BJ (cell line): ENCODE results near the gene CRIP3. TPM values are rescaled to one million over a fixed set of nuclear protein-coding genes. Genes with fewer than 3 reads are reported as not detected.
"Not testable (repeated sequence)": the region's sequence is repeated elsewhere in the genome, so short reads cannot be mapped to it uniquely, and the experiment has no call there.

Source experiments
- CTCF ChIA-PET: fragments of 350-600 bp; formaldehyde crosslinking; extraction: SDS; loops from one replicate; lab custom pipeline; 2021; ENCODE audit warnings: antibody characterized with exemption, inconsistent platforms; lab: Yijun Ruan, JAX
- POLR2A ChIA-PET: fragments of 300-600 bp; sonication (Branson Sonifier 250); formaldehyde crosslinking; extraction: SDS; loops from one replicate; lab custom pipeline; 2021; ENCODE audit warnings: antibody characterized with exemption; lab: Charles Lee
- DNase-seq: peaks from one replicate; pipeline ENCODE4 v3.0.0-alpha.2; 2011; ENCODE audit warnings: low read depth
- H3K27me3 ChIP-seq: 2 replicates; pipeline ENCODE4 v1.6.0; 2011; ENCODE audit warnings: low read length; ENCODE audit not compliant: control insufficient read depth, insufficient read depth
- H3K36me3 ChIP-seq: 2 replicates; pipeline ENCODE4 v1.5.1; 2011; ENCODE audit warnings: low read length; ENCODE audit not compliant: control insufficient read depth, insufficient read depth
- H3K4me3 ChIP-seq: 2 replicates; pipeline ENCODE4 v1.5.1; 2011; ENCODE audit warnings: low read depth, mild to moderate bottlenecking, control low read depth, low read length
- CTCF ChIP-seq: IDR thresholded peaks from 2 replicates; pipeline ENCODE4 v1.5.1; 2011; ENCODE audit warnings: low read depth, mild to moderate bottlenecking, control low read depth, inconsistent platforms, low read length, moderate library complexity; ENCODE audit not compliant: insufficient read depth
- polyA plus RNA-seq: library from polyadenylated mRNA; depleted of rRNA; stranded (reverse); fragments of >200 nt; gene quantifications from 2 replicates; pipeline ENCODE4 v1.2.3, GENCODE V29; 2011

The CRIP3 gene
- polyA plus RNA-seq, 1 experiment: not detected

DNA sequence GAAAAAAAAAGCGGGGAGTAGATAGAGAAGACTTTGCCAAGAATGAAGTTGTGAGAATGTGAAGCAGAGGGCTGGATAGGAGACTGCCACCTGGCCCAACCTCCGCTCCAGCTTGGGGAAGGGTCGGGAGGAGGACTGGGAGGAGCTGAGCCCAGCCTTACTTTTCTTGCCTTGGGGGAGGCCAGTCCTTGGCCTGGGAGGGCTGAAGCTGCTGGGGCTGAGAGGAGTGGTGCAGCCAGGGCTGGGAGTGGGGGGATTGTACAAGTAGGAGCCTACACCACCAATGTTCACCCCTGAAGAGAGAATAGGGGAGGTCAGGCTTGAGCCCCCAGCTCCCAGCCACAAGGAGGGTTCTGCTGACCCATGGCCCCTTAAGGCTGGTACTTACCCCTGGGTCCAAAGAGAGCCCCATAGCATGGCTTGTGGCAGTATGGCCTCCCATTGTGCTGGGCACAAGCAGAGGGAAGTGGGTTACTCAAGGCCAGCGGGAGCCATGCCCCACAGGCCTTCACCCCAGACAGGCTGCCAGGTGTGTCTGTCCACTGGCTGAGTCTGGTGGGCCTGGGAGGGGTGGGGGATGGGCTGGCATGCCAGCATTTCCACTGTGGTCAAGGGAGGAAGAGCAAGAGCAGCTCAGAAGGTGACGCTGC lies 1.1 kb downstream of the CRIP3 start:
- CTCF ChIA-PET: interaction anchor here (1.5 to 2.0 kb wide), 3 partner anchors 10 to 406 kb away, joined by 3 to 7 read pairs (median 4); partner anchors contain the start of gene SLC22A7
- POLR2A ChIA-PET: no interaction called here
- Histone ChIP-seq H3K27me3 (peaks cover 7% of the 10 kb centered on the region), H3K36me3 (no peaks in the 10 kb centered on the region), H3K4me3 (no peak overlapping the region)
- no peak for TF ChIP-seq CTCF
- no peak for DNase-seq

DNA sequence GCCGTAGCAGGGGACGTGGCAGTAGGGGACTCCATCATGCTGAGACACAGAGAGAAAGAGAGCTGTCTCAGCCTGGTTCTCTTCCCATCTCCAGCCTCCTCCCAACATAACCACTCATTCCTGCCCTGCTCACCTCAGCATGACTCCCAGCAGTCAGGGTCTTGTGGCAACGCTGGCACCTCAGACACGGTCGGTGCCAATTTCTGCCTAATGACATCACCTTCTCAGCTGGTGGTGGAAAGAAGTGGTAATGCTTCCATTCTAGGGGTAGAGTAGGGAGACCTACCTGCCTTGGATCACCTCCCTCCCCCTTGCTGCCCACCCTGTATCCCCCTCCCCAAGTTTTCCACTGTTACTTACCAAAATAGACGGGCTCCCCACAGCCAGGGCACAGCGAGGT lies 2.5 kb downstream of the CRIP3 start:
- Histone ChIP-seq H3K4me3 (no peak overlapping the region), H3K36me3 (no peaks in the 10 kb centered on the region), H3K27me3 (peaks cover 6% of the 10 kb centered on the region)
- no peak for DNase-seq
- POLR2A ChIA-PET: no interaction called here
- no peak for TF ChIP-seq CTCF
- CTCF ChIA-PET: interaction anchor here (1.8 kb wide), 1 partner anchor 8 kb away, joined by 4 read pairs; the partner anchor contains the start of gene SLC22A7

DNA sequence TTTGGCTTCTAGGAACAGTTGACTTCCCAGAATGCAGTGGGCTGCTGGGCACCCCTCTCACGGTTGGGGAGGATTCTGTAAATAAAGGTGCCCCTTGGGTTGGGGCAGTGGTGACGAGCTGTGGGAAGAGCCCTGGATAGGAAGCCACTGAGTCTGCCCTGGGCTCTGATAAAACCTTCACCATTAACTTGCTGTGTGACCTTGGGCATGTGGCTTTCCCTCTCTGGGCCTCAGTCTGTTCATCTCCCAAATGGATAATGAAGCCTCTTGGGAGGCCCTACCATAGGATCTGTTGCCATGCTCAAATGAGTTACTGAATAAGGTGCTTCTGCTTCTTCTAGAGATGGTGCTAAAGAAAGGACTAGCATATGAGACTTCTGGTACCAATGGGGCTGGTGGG lies 3.7 kb downstream of the CRIP3 start:
- POLR2A ChIA-PET: no interaction called here
- H3K36me3 ChIP-seq: no peaks in the 10 kb centered on the region
- no peak for TF ChIP-seq CTCF
- no peak for DNase-seq
- H3K4me3 ChIP-seq: no peak overlapping the region
- H3K27me3 ChIP-seq: peaks cover 11% of the 10 kb centered on the region
- CTCF ChIA-PET: interaction anchor here (0.6 kb wide), 1 partner anchor 1825 kb away, joined by 3 read pairs; no protein-coding TSS in a partner anchor

- no peak for TF ChIP-seq CTCF
- POLR2A ChIA-PET: no interaction called here
- Histone ChIP-seq H3K27me3 (peaks cover 14% of the 10 kb centered on the region), H3K36me3 (no peaks in the 10 kb centered on the region), H3K4me3 (no peak overlapping the region)
- CTCF ChIA-PET: interaction anchor here (0.6 kb wide), 1 partner anchor 1824 kb away, joined by 3 read pairs; no protein-coding TSS in a partner anchor
- DNase-seq: no peak
Observed at GRCh38 chr6:43304361-43304760, 4.3 kb downstream of the CRIP3 start.

- ChIA-PET CTCF (no interaction called here), POLR2A (no interaction called here)
- Histone ChIP-seq H3K36me3 (no peaks in the 10 kb centered on the region), H3K27me3 (peaks cover 13% of the 10 kb centered on the region), H3K4me3 (no peak overlapping the region)
- no peak for TF ChIP-seq CTCF
- no peak for DNase-seq
Observed at GRCh38 chr6:43303751-43304331, 4.8 kb downstream of the CRIP3 start.

- POLR2A ChIA-PET, H3K4me3 ChIP-seq, H3K36me3 ChIP-seq, DNase-seq: not testable (repeated sequence)
- H3K27me3 ChIP-seq: peaks cover 14% of the 10 kb centered on the region
- CTCF ChIA-PET: interaction anchor here (0.7 kb wide), 1 partner anchor 13 kb away, joined by 3 read pairs; no protein-coding TSS in a partner anchor
Observed at GRCh38 chr6:43303006-43303405, 5.6 kb downstream of the CRIP3 start.
